SH-SY5Y (cell line): ENCODE data around the gene SLC41A3.

Experiments used
- GATA2 ChIP-seq: IDR thresholded peaks from 2 replicates; pipeline ENCODE4 v1.6.1; 2011; ENCODE audit warnings: mild to moderate bottlenecking, low read depth, low read length
- GATA3 ChIP-seq: IDR thresholded peaks from 2 replicates; pipeline ENCODE4 v1.6.1; 2011; ENCODE audit warnings: low read depth, mild to moderate bottlenecking, low read length, moderate library complexity

- TF ChIP-seq GATA3 (no peak), GATA2 (no peak)
These were observed 18.6 kb upstream of the SLC41A3 start for GRCh38 chr3:126102530-126102951.
